Measurements from ENCODE around the gene ETHE1.

- TF ChIP-seq POLR2A (IDR thresholded peaks at IDR 0.05; ENCODE audit: low read length): no peak
- TF ChIP-seq EP300 (IDR thresholded peaks at IDR 0.05): no peak
- no peak for TF ChIP-seq POLR2AphosphoS2 (conservative IDR thresholded peaks at IDR 0.05; ENCODE audit: low read length)
- TF ChIP-seq FOSL2 (IDR thresholded peaks at IDR 0.05): no peak
- TF ChIP-seq FOSL2 (CRISPR knock-in tag; IDR thresholded peaks at IDR 0.05): no peak
- TF ChIP-seq MAFK (IDR thresholded peaks at IDR 0.05; ENCODE audit: partially characterized antibody): no peak
- no peak for TF ChIP-seq HOXA7 (CRISPR knock-in tag; IDR thresholded peaks at IDR 0.05)
- TF ChIP-seq NR3C1 (IDR thresholded peaks at IDR 0.05): no peak
Measured at GRCh38 chr19:43553656-43554055, 26.7 kb upstream of the ETHE1 start.
